OCI-LY7 (cell line): ENCODE measurements around the gene PTAFR. TPM values are rescaled to one million over a fixed set of nuclear protein-coding genes. Genes with fewer than 3 reads are reported as not detected.

Source experiments
- BruUV-seq: library from RNA; stranded (reverse); fragments of 400-500 nt; replicated peaks from 2 replicates; lab custom pipeline; 2021; lab: Mats Ljungman, UMichigan
- CTCF ChIA-PET: fragments of 300-600 bp; sonication (Branson Sonifier 250); formaldehyde crosslinking; loops from one replicate; lab custom pipeline; 2022; ENCODE audit warnings: antibody characterized with exemption; ENCODE audit not compliant: unreplicated experiment; lab: Charles Lee
- POLR2A ChIA-PET: fragments of 300-600 bp; sonication (Branson Sonifier 250); formaldehyde crosslinking; loops from one replicate; lab custom pipeline; 2022; ENCODE audit warnings: antibody characterized with exemption; lab: Charles Lee
- DNase-seq: peaks from one replicate; pipeline ENCODE4 v3.0.0-alpha.2; 2015; ENCODE audit warnings: low spot score
- H2AFZ ChIP-seq: fragments of 200-600 bp; sonication (generic), shearing (Covaris generic); 2 replicates; pipeline ENCODE4 v1.6.1; 2014; ENCODE audit warnings: mild to moderate bottlenecking, antibody characterized with exemption, low read length, moderate library complexity
- H3K27ac ChIP-seq: fragments of 200-600 bp; sonication (generic); 2 replicates; pipeline ENCODE4 v1.5.1; 2014; ENCODE audit warnings: mixed run types, low read depth, mild to moderate bottlenecking, moderate library complexity, low read length, inconsistent platforms; ENCODE audit not compliant: poor library complexity, severe bottlenecking
- H3K36me3 ChIP-seq: fragments of 200-600 bp; sonication (generic); 2 replicates; pipeline ENCODE4 v1.6.1; 2014; ENCODE audit warnings: mild to moderate bottlenecking, antibody characterized with exemption, low read length, moderate library complexity, mixed read lengths; ENCODE audit not compliant: insufficient read depth
- H3K4me1 ChIP-seq: fragments of 200-600 bp; sonication (generic); 2 replicates; pipeline ENCODE4 v1.5.1; 2014; ENCODE audit warnings: mild to moderate bottlenecking, low read length; ENCODE audit not compliant: insufficient read depth, poor library complexity, severe bottlenecking
- H3K4me2 ChIP-seq: fragments of 200-600 bp; sonication (generic); 2 replicates; pipeline ENCODE4 v1.6.1; 2014; ENCODE audit warnings: mild to moderate bottlenecking, low read length
- H3K4me3 ChIP-seq: fragments of 200-600 bp; sonication (generic); 2 replicates; pipeline ENCODE4 v1.5.1; 2014; ENCODE audit warnings: mild to moderate bottlenecking, low read depth, low read length; ENCODE audit not compliant: poor library complexity, severe bottlenecking
- H3K79me2 ChIP-seq: fragments of 200-600 bp; sonication (generic); 2 replicates; pipeline ENCODE4 v1.6.1; 2016; ENCODE audit warnings: low read depth, mild to moderate bottlenecking, low read length, moderate library complexity, mixed read lengths; ENCODE audit not compliant: insufficient read depth
- H3K9me2 ChIP-seq: fragments of 200-600 bp; sonication (generic); 2 replicates; pipeline ENCODE4 v1.6.1; 2016; ENCODE audit warnings: mild to moderate bottlenecking, low read length, mixed read lengths; ENCODE audit not compliant: insufficient read depth
- H3K9me3 ChIP-seq: fragments of 200-600 bp; sonication (generic); 2 replicates; pipeline ENCODE4 v1.6.1; 2014; ENCODE audit warnings: mild to moderate bottlenecking, mixed run types, low read length, mixed read lengths
- H4K20me1 ChIP-seq: fragments of 200-600 bp; sonication (generic); 2 replicates; pipeline ENCODE4 v1.6.1; 2014; ENCODE audit warnings: mild to moderate bottlenecking, antibody characterized with exemption, low read length, moderate library complexity, mixed read lengths; ENCODE audit not compliant: insufficient read depth
- CTCF ChIP-seq: fragments of 200-600 bp; sonication (generic); conservative IDR thresholded peaks from 2 replicates; pipeline ENCODE4 v1.5.1; 2014; ENCODE audit warnings: mild to moderate bottlenecking, antibody characterized with exemption, low read length, moderate library complexity, mixed read lengths
- EZH2phosphoT487 ChIP-seq: fragments of 200-600 bp; sonication (generic); IDR thresholded peaks from 2 replicates; pipeline ENCODE4 v1.6.1; 2018; ENCODE audit warnings: low read depth, borderline replicate concordance, mild to moderate bottlenecking, mixed run types, antibody characterized with exemption, low read length, moderate library complexity, mixed read lengths
- intact Hi-C: fragments of 100-400 bp; cut with micrococcal nuclease; formaldehyde crosslinking; loops from one replicate; pipeline ENCODE4 v1.10.0; 2022; ENCODE audit not compliant: unreplicated experiment
- small RNA-seq: library from RNA; depleted of rRNA; stranded (forward); fragments of <200 nt; gene quantifications from one replicate; pipeline ENCODE3, GENCODE V24; 2014
- total RNA-seq, 2 experiments: library from RNA; depleted of rRNA in 1 of 2; stranded (reverse); fragments of >200 nt in 1 of 2; shearing (Covaris generic) in 1 of 2; gene quantifications; 2 replicates each; pipeline ENCODE4 v1.2.3, GENCODE V29; 2014 to 2022

Gene PTAFR
- total RNA-seq, 2 experiments from 2014 or later = 8.0 to 32.8 TPM

GRCh38 chr1:28102189-28102588 lies 74.3 kb downstream of the PTAFR start:
- CTCF ChIA-PET = no interaction called here
- Histone ChIP-seq H4K20me1 (no peaks in the 10 kb centered on the region), H3K4me2 (no peak overlapping the region), H3K27ac (no peak overlapping the region), H3K4me3 (no peak overlapping the region), H2AFZ (no peak overlapping the region), H3K9me2 (no peaks in the 10 kb centered on the region), H3K9me3 (no peaks in the 10 kb centered on the region), H3K4me1 (no peaks in the 10 kb centered on the region), H3K79me2 (no peaks in the 10 kb centered on the region), H3K36me3 (no peaks in the 10 kb centered on the region)
- intact Hi-C loops = no loop called here
- POLR2A ChIA-PET = interaction anchor here (0.7 to 1.4 kb wide), 4 partner anchors 10 to 68 kb away, joined by 3 to 6 read pairs (median 4); no protein-coding TSS in a partner anchor
- BruUV-seq = no TSS peak
- no peak for TF ChIP-seq CTCF
- TF ChIP-seq EZH2phosphoT487 = no peak
- no peak for DNase-seq

GRCh38 chr1:28099050-28099769 lies 77.3 kb downstream of the PTAFR start:
- TF ChIP-seq CTCF (no peak), EZH2phosphoT487 (no peak)
- H3K4me2 ChIP-seq = no peak overlapping the region
- intact Hi-C loops = no loop called here
- ChIA-PET CTCF (no interaction called here), POLR2A (interaction anchor here (1.1 to 1.6 kb wide), 2 partner anchors 10 kb away, joined by 4 to 7 read pairs; no protein-coding TSS in a partner anchor)
- H3K9me2 ChIP-seq = no peaks in the 10 kb centered on the region
- no peaks in the 10 kb centered on the region for H3K4me1 ChIP-seq
- no peaks in the 10 kb centered on the region for H4K20me1 ChIP-seq
- H3K36me3 ChIP-seq = no peaks in the 10 kb centered on the region
- no peak overlapping the region for H3K4me3 ChIP-seq
- H3K27ac ChIP-seq = no peak overlapping the region
- H2AFZ ChIP-seq = no peak overlapping the region
- H3K9me3 ChIP-seq = no peaks in the 10 kb centered on the region
- H3K79me2 ChIP-seq = no peaks in the 10 kb centered on the region
- no peak for DNase-seq
- no TSS peak for BruUV-seq

Small RNA genes within 50 kb of the gene (small RNA-seq; reads per million reads assigned to genes)
- not detected for gene RNU6-176P

Other genes with a start within 250 kb of the PTAFR start
- gene SMPDL3B, start 241.7 kb downstream of the PTAFR start, total RNA-seq (2014; rRNA removed; shearing (Covaris generic)) = 0.19 and 0.39 TPM in 2 replicates
- not detected in 2 replicates for gene SMPDL3B, start 241.7 kb downstream of the PTAFR start, total RNA-seq (2022)
- 0.38 and 0.75 TPM in 2 replicates for gene XKR8, start 216.7 kb downstream of the PTAFR start, total RNA-seq (2014; rRNA removed; shearing (Covaris generic))
- gene XKR8, start 216.7 kb downstream of the PTAFR start, total RNA-seq (2022) = 0.70 and 2.3 TPM in 2 replicates
- gene EYA3, start 88.1 kb downstream of the PTAFR start, total RNA-seq (2014; rRNA removed; shearing (Covaris generic)) = 24.1 and 29.0 TPM in 2 replicates
- gene EYA3, start 88.1 kb downstream of the PTAFR start, total RNA-seq (2022) = 104 and 114 TPM in 2 replicates
- 71.1 and 94.6 TPM in 2 replicates for gene DNAJC8, start 56.3 kb upstream of the PTAFR start, total RNA-seq (2014; rRNA removed; shearing (Covaris generic))
- 121 and 129 TPM in 2 replicates for gene DNAJC8, start 56.3 kb upstream of the PTAFR start, total RNA-seq (2022)
- 410 and 604 TPM in 2 replicates for gene ATP5IF1, start 59.4 kb upstream of the PTAFR start, total RNA-seq (2014; rRNA removed; shearing (Covaris generic))
- gene ATP5IF1, start 59.4 kb upstream of the PTAFR start, total RNA-seq (2022) = 321 and 330 TPM in 2 replicates
- gene SESN2, start 82.8 kb upstream of the PTAFR start, total RNA-seq (2014; rRNA removed; shearing (Covaris generic)) = 18.3 and 22.8 TPM in 2 replicates
- gene SESN2, start 82.8 kb upstream of the PTAFR start, total RNA-seq (2022) = 37.6 and 41.2 TPM in 2 replicates
- 25.9 and 26.9 TPM in 2 replicates for gene MED18, start 152.3 kb upstream of the PTAFR start, total RNA-seq (2014; rRNA removed; shearing (Covaris generic))
- 20.5 and 26.5 TPM in 2 replicates for gene MED18, start 152.3 kb upstream of the PTAFR start, total RNA-seq (2022)
- gene PHACTR4, start 193.1 kb upstream of the PTAFR start, total RNA-seq (2014; rRNA removed; shearing (Covaris generic)) = 16.7 and 17.8 TPM in 2 replicates
- gene PHACTR4, start 193.1 kb upstream of the PTAFR start, total RNA-seq (2022) = 44.9 and 47.3 TPM in 2 replicates